Measurements from ENCODE around the gene MAN2C1.
"Not testable (repeated sequence)": the region's sequence is repeated elsewhere in the genome, so short reads cannot be mapped to it uniquely, and the experiment has no call there.

The MAN2C1 gene

GRCh38 chr15:75347222-75348033 lies 21.0 kb downstream of the MAN2C1 start:
- no peaks in the 10 kb centered on the region for H3K36me3 ChIP-seq (ENCODE audit: low read depth)
- peak overlapping the region; percentile 3 for H3K27ac ChIP-seq (ENCODE audit: poor library complexity, severe bottlenecking)
- DNase-seq (ENCODE audit: low spot score) = no peak
- peak overlapping the region; percentile 75 for H3K4me3 ChIP-seq (ENCODE audit: severe bottlenecking)
- ATAC-seq (ENCODE audit: low read depth) = peak; percentile 54
- no peaks in the 10 kb centered on the region for H3K4me1 ChIP-seq (ENCODE audit: insufficient read depth, poor library complexity, severe bottlenecking)
- no peaks in the 10 kb centered on the region for H3K27me3 ChIP-seq (ENCODE audit: insufficient read depth, poor library complexity, severe bottlenecking)
- TF ChIP-seq, protein P1, sequence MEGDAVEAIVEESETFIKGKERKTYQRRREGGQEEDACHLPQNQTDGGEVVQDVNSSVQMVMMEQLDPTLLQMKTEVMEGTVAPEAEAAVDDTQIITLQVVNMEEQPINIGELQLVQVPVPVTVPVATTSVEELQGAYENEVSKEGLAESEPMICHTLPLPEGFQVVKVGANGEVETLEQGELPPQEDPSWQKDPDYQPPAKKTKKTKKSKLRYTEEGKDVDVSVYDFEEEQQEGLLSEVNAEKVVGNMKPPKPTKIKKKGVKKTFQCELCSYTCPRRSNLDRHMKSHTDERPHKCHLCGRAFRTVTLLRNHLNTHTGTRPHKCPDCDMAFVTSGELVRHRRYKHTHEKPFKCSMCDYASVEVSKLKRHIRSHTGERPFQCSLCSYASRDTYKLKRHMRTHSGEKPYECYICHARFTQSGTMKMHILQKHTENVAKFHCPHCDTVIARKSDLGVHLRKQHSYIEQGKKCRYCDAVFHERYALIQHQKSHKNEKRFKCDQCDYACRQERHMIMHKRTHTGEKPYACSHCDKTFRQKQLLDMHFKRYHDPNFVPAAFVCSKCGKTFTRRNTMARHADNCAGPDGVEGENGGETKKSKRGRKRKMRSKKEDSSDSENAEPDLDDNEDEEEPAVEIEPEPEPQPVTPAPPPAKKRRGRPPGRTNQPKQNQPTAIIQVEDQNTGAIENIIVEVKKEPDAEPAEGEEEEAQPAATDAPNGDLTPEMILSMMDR (IDR thresholded peaks at IDR 0.05; ENCODE audit: poor library complexity, severe bottlenecking) = no peak
- no peaks in the 10 kb centered on the region for H3K9me3 ChIP-seq (ENCODE audit: severe bottlenecking)

DNA sequence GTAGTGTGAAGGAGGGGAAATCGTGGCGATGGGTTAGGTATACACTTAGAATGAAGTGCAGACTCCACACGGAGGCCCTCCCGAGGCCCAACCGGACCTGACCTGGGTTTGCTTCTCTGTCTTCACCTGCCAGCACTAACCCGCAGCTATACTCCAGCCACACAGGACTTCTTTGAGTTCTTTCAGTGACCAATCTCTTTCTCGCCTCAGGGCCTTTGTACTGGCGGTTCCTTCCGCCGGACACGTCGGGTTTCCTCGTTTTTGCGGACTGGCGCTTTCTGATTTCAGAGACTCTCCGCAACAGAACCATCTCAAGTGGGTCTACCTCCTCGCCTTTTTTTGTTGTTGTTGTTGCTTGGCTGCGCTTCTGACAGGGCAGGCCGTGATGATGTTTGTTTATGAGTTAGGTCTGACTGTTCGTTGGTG lies 21.6 kb downstream of the MAN2C1 start, which contains the start of gene NEIL1:
Gene NEIL1 (plus strand): TSS at position 244 of the 426 bp plus-strand sequence. CDS start 1,867 bp downstream, outside the sequence.
- ATAC-seq (ENCODE audit: low read depth) = no peak
- Histone ChIP-seq H3K27ac (ENCODE audit: poor library complexity, severe bottlenecking) (peak within 1 kb of the TSS; percentile 3), H3K9me3 (ENCODE audit: severe bottlenecking) (no peaks in the 10 kb centered on the region), H3K36me3 (ENCODE audit: low read depth) (no peaks in the 10 kb centered on the region), H3K27me3 (ENCODE audit: insufficient read depth, poor library complexity, severe bottlenecking) (no peaks in the 10 kb centered on the region), H3K4me1 (ENCODE audit: insufficient read depth, poor library complexity, severe bottlenecking) (no peaks in the 10 kb centered on the region), H3K4me3 (ENCODE audit: severe bottlenecking) (peak within 1 kb of the TSS; percentile 75)
- TF ChIP-seq, protein P1 (IDR thresholded peaks at IDR 0.05; ENCODE audit: poor library complexity, severe bottlenecking) = no peak
- DNase-seq (ENCODE audit: low spot score) = no peak

- H3K4me3 ChIP-seq (ENCODE audit: severe bottlenecking); DNase-seq (ENCODE audit: low spot score); H3K9me3 ChIP-seq (ENCODE audit: severe bottlenecking); H3K27ac ChIP-seq (ENCODE audit: poor library complexity, severe bottlenecking); H3K27me3 ChIP-seq (ENCODE audit: insufficient read depth, poor library complexity, severe bottlenecking); H3K36me3 ChIP-seq (ENCODE audit: low read depth); H3K4me1 ChIP-seq (ENCODE audit: insufficient read depth, poor library complexity, severe bottlenecking); ATAC-seq (ENCODE audit: low read depth): not testable (repeated sequence)
Measured at GRCh38 chr15:75343953-75344352, 24.5 kb downstream of the MAN2C1 start.

DNA sequence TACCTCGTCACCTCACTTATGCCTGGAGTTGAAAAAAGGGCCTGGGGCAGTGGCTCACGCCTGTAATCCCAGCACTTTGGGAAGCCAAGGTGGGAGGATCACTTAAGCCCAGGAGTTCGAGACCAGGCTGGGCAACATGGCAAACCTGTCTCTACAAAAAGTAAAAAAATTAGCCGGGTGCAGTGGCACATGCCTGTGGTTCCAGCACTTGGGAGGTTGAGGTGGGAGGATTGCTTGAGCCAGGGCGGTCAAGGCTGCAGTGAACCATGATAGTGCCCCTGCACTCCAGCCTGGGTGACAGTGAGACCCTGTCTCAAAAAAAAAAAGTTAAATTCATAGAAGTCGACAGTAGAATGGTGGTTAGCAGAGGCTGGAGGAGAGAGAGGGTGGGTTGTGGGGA lies 26.2 kb downstream of the MAN2C1 start:
- peaks cover 8% of the 10 kb centered on the region; the same call in 1 of the 2 replicates for H3K36me3 ChIP-seq (ENCODE audit: low read depth)
- H3K9me3 ChIP-seq (ENCODE audit: severe bottlenecking) = no peaks in the 10 kb centered on the region
- ATAC-seq (ENCODE audit: low read depth) (no peak), DNase-seq (ENCODE audit: low spot score) (no peak)
- no peaks in the 10 kb centered on the region for H3K4me1 ChIP-seq (ENCODE audit: insufficient read depth, poor library complexity, severe bottlenecking)
- TF ChIP-seq, protein P1 (IDR thresholded peaks at IDR 0.05; ENCODE audit: poor library complexity, severe bottlenecking) = no peak
- H3K4me3 ChIP-seq (ENCODE audit: severe bottlenecking) = no peak overlapping the region
- H3K27me3 ChIP-seq (ENCODE audit: insufficient read depth, poor library complexity, severe bottlenecking) = no peaks in the 10 kb centered on the region
- H3K27ac ChIP-seq (ENCODE audit: poor library complexity, severe bottlenecking) = no peak overlapping the region

DNA sequence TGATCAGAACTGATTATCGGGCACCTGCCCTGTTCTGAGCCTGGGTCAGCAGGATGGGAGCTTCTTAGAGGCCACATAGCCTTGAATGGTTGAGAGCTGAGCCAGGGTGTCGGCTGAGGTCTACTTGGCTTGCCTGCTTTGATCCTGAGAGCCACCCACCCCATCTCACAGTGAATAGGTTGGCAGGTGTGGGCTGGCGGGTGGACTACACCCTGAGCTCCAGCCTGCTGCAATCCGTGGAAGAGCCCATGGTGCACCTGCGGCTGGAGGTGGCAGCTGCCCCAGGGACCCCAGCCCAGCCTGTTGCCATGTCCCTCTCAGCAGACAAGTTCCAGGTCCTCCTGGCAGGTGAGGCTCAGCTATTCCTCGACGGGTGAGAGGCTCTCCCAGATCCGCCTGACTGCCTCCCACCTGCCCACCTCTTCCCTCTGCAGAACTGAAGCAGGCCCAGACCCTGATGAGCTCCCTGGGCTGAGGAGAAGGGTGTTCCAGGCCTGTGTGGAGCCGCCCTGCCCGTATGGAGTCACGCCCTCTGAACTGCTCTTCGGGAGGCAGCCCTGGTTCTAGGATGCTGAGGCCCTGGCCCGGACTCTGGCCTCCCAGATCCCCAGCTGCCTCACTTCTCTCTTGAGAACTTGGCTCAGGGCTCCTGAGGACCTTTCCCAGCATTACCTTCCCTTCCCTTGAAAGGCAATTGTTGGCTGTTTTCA lies 28.7 kb downstream of the MAN2C1 start:
- DNase-seq (ENCODE audit: low spot score) (no peak), ATAC-seq (ENCODE audit: low read depth) (no peak)
- H3K9me3 ChIP-seq (ENCODE audit: severe bottlenecking) = no peaks in the 10 kb centered on the region
- H3K36me3 ChIP-seq (ENCODE audit: low read depth) = peaks cover 8% of the 10 kb centered on the region; the same call in 1 of the 2 replicates
- H3K27ac ChIP-seq (ENCODE audit: poor library complexity, severe bottlenecking) = no peak overlapping the region
- no peak overlapping the region for H3K4me3 ChIP-seq (ENCODE audit: severe bottlenecking)
- no peaks in the 10 kb centered on the region for H3K27me3 ChIP-seq (ENCODE audit: insufficient read depth, poor library complexity, severe bottlenecking)
- TF ChIP-seq, protein P1 (IDR thresholded peaks at IDR 0.05; ENCODE audit: poor library complexity, severe bottlenecking) = no peak
- H3K4me1 ChIP-seq (ENCODE audit: insufficient read depth, poor library complexity, severe bottlenecking) = peaks cover 5% of the 10 kb centered on the region
